HG02943 (cell line): ENCODE measurements around the gene TMEM86B.
A peak's percentile ranks its signal among the peaks of the same experiment; 100 is the strongest.

Source experiments
- ATAC-seq: cut with Tn5 transposase; IDR thresholded peaks from one replicate; pipeline ENCODE4 v1.9.1; 2021; ENCODE audit warnings: mild to moderate bottlenecking, low read depth, moderate library complexity; ENCODE audit not compliant: unreplicated experiment

Gene TMEM86B

DNA sequence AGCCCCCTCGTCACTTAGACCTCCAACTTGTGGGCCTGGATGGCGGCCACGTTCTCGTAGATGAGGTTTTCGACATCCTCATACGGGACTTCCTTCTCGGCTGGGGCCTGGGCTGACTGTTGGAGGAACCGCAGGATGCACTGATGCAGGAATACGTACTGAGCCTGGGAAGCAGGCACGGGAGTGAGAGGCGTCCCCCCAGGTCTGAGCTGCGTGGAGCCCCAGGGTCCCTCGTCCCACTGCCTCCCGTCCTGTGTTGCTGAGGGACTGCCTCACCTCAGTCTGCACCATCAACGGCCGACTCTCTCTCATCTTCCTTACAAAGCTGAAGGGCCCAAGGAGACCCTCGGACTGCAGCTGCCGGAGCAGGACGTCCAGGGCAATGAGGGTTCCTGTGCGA lies 46.8 kb downstream of the TMEM86B start:
- ATAC-seq = no peak

DNA sequence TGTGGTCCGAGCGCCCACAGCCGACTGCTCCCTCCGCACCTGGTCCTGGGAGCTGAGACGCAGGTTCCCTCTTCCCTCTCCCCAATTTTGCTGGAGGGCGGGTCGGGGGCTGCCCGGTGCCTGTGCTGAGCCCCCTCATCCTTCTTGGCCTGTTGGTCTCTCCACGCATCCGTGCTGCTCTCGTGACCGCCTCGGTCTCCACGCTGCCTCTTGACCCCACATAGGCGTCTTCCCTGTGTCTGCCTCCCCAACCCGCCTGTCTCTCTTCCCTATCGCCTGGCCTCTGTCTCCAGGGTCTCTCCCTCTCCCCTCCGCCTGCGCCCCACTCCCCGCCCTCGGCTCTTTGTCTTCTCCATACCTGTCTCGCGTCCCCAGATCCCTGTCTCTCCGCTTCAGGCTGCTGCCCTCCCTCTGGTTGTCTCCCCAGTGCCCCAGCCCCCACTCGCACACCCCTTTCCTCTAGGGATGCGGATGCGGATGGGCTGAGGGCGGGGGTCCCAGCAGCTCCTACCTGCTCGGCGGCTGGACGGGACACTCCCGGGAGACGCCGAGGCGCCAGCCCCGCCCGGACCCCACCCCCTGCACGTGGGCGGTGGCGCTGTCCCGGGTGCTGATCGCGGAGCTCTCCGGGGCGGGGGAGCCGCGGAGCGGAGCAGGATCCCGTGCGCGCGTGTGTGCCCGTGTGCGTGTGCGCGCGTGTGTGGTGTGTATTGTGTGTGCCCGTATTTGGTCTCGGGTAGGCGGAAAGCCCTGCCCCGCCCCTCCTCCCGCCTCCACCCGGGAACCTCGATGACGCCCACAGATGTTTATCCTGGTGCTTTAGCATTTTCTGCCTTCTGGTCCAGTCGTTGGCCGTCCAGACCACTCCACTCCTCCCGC lies 48.7 kb downstream of the TMEM86B start, which contains the start of gene SYT5:
Gene SYT5 (minus strand): TSS at position 684 of the 879 bp plus-strand sequence. CDS start 1,248 bp downstream, outside the sequence.
- ATAC-seq = peak; percentile 10

DNA sequence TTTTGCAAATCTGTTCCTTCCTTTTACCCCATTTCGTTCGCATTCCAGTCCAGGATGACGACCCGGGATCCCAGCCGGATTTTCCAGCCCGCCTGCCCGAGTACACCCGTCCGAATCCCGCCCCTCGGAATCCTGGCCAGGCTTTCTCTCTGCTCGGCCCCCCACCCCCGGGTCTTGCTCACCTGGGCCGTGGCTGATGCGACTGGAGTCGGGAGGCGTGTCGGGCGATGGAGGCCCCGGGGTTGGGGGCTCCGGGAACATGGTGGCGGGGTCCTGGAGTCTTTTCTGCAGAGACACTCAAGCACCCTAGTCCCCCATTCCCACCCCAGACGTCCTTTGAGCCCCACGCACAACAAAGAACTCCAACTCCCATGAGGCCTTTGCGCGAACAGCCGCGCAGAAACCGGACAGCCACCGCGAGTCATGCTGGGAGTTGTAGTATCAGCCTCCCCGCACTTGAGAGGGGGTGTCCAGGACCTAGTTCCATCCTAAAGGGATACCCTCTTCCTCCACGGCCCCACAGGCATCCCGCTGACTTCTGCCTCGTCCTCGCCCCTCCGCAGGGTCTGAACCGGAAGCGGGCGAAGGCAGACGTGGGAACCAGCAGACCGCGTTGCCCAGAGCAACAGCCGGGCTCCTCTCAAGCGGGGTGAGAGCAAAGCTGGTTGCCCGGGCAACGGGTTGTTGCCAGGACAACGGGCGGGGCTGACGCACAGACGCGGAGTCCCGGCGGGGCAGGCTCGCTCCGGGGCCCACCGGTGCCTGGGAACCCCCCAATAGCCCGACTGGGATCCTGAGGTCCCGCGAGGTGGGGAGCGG lies 49.6 kb downstream of the TMEM86B start:
- peak; percentile 69 for ATAC-seq
